IMR-90 (cell line): ENCODE measurements around the gene BANF1. TPM values are rescaled to one million over a fixed set of nuclear protein-coding genes. Genes with fewer than 3 reads are reported as not detected.

ENCODE experiments used
- ATAC-seq: fragments of 200-7000 bp; cut with Tn5 transposase; 2 replicates; pipeline ENCODE4 v1.9.1; 2020; ENCODE audit warnings: low read depth, mild to moderate bottlenecking, moderate library complexity
- BruUV-seq: library from RNA; stranded (reverse); fragments of 400-500 nt; replicated peaks from 2 replicates; lab custom pipeline; 2021; lab: Mats Ljungman, UMichigan
- CTCF ChIA-PET: fragments of 300-600 bp; formaldehyde crosslinking; extraction: SDS; loops from one replicate; lab custom pipeline; 2021; ENCODE audit warnings: antibody characterized with exemption; lab: Yijun Ruan, JAX
- POLR2A ChIA-PET: fragments of 300-600 bp; sonication (Branson Sonifier 250); formaldehyde crosslinking; loops from one replicate; lab custom pipeline; 2022; ENCODE audit warnings: antibody characterized with exemption; ENCODE audit not compliant: unreplicated experiment; lab: Charles Lee
- DNase-seq: peaks from one replicate; pipeline ENCODE4 v3.0.0; 2013
- H2AFZ ChIP-seq: replicated peaks from 2 replicates; pipeline ENCODE3; 2013; ENCODE audit warnings: low read length, mild to moderate bottlenecking; ENCODE audit not compliant: poor library complexity
- H2AK5ac ChIP-seq: 2 replicates; pipeline ENCODE4 v1.6.1; 2013; ENCODE audit warnings: low read depth, low read length, inconsistent platforms
- H2AK9ac ChIP-seq: replicated peaks from 2 replicates; pipeline ENCODE3; 2013; ENCODE audit warnings: mild to moderate bottlenecking, low read depth, low read length, moderate library complexity; ENCODE audit not compliant: poor library complexity
- H2BK120ac ChIP-seq: 2 replicates; pipeline ENCODE4 v1.6.1; 2013; ENCODE audit warnings: low read depth, low read length, inconsistent platforms
- H2BK15ac ChIP-seq: 3 replicates; pipeline ENCODE4 v1.6.1; 2013; ENCODE audit warnings: low read depth, low read length, inconsistent platforms
- H2BK20ac ChIP-seq: 2 replicates; pipeline ENCODE4 v1.6.1; 2013; ENCODE audit warnings: low read depth, mild to moderate bottlenecking, inconsistent platforms, low read length, moderate library complexity
- H2BK5ac ChIP-seq: 2 replicates; pipeline ENCODE4 v1.6.1; 2013; ENCODE audit warnings: mild to moderate bottlenecking, low read depth, low read length, inconsistent platforms; ENCODE audit not compliant: poor library complexity, severe bottlenecking
- H3K14ac ChIP-seq: replicated peaks from 2 replicates; pipeline ENCODE4 v1.6.1; 2013; ENCODE audit warnings: low read depth, low read length, inconsistent platforms
- H3K18ac ChIP-seq: 2 replicates; pipeline ENCODE4 v1.6.1; 2013; ENCODE audit warnings: low read depth, low read length, control low read depth
- H3K23ac ChIP-seq: 2 replicates; pipeline ENCODE4 v1.6.1; 2013; ENCODE audit warnings: low read depth, low read length, inconsistent platforms
- H3K27ac ChIP-seq: 2 replicates; pipeline ENCODE4 v1.5.1; 2013; ENCODE audit warnings: mild to moderate bottlenecking, control low read depth, low read length; ENCODE audit not compliant: insufficient read depth
- H3K27me3 ChIP-seq: 2 replicates; pipeline ENCODE4 v1.6.1; 2013; ENCODE audit warnings: low read length; ENCODE audit not compliant: control insufficient read depth, insufficient read depth
- H3K36me3 ChIP-seq: 2 replicates; pipeline ENCODE4 v1.6.1; 2013; ENCODE audit warnings: low read length, mixed read lengths; ENCODE audit not compliant: control insufficient read depth, insufficient read depth
- H3K4ac ChIP-seq: 2 replicates; pipeline ENCODE4 v1.6.1; 2013; ENCODE audit warnings: low read depth, low read length, inconsistent platforms
- H3K4me1 ChIP-seq: 2 replicates; pipeline ENCODE4 v1.6.1; 2013; ENCODE audit warnings: low read length, mixed read lengths; ENCODE audit not compliant: control insufficient read depth, insufficient read depth
- H3K4me2 ChIP-seq: 2 replicates; pipeline ENCODE4 v1.6.1; 2013; ENCODE audit warnings: low read depth, mild to moderate bottlenecking, control low read depth, low read length, moderate library complexity
- H3K4me3 ChIP-seq: 2 replicates; pipeline ENCODE4 v1.5.1; 2013; ENCODE audit warnings: low read depth, mild to moderate bottlenecking, control low read depth, low read length, moderate library complexity; ENCODE audit not compliant: insufficient read depth
- H3K56ac ChIP-seq: 2 replicates; pipeline ENCODE4 v1.6.1; 2013; ENCODE audit warnings: low read length, inconsistent platforms; ENCODE audit not compliant: insufficient read depth; ENCODE audit errors: extremely low read depth
- H3K79me1 ChIP-seq, 2 experiments: 2 replicates each; pipeline ENCODE4 v1.6.1; 2013; ENCODE audit warnings: low read length in 2 of 2, inconsistent platforms in 1 of 2, low read depth in 1 of 2
- H3K9ac ChIP-seq: 2 replicates; pipeline ENCODE4 v1.6.1; 2013; ENCODE audit warnings: low read depth, low read length, control low read depth
- H3K9me1 ChIP-seq: 2 replicates; pipeline ENCODE4 v1.6.1; 2013; ENCODE audit warnings: low read length, inconsistent platforms; ENCODE audit not compliant: insufficient read depth
- H3K9me3 ChIP-seq: 2 replicates; pipeline ENCODE4 v1.6.1; 2013; ENCODE audit warnings: low read length; ENCODE audit not compliant: control insufficient read depth, insufficient read depth
- H4K20me1 ChIP-seq: 2 replicates; pipeline ENCODE4 v1.6.1; 2013; ENCODE audit warnings: low read length, inconsistent platforms; ENCODE audit not compliant: insufficient read depth
- H4K5ac ChIP-seq: 2 replicates; pipeline ENCODE4 v1.6.1; 2013; ENCODE audit warnings: mild to moderate bottlenecking, low read depth, low read length, control low read depth
- H4K8ac ChIP-seq, 2 experiments: 2 replicates each; pipeline ENCODE4 v1.6.1; 2013; ENCODE audit warnings: low read depth in 2 of 2, low read length in 2 of 2, control low read depth in 1 of 2, inconsistent platforms in 1 of 2
- H4K91ac ChIP-seq: 2 replicates; pipeline ENCODE4 v1.6.1; 2013; ENCODE audit warnings: low read depth, low read length, inconsistent platforms; ENCODE audit not compliant: insufficient read depth
- BHLHE40 ChIP-seq: fragments of 150-350 bp; IDR thresholded peaks from 2 replicates; pipeline ENCODE4 v1.6.1; 2016; ENCODE audit warnings: mild to moderate bottlenecking, low read depth, low read length
- CEBPB ChIP-seq: IDR thresholded peaks from 2 replicates; pipeline ENCODE4 v1.6.1; 2012; ENCODE audit warnings: low read depth, low read length, improper control_type of control experiment
- CHD1 ChIP-seq: IDR thresholded peaks from 2 replicates; pipeline ENCODE4 v1.6.1; 2012; ENCODE audit warnings: low read depth, low read length, improper control_type of control experiment
- ELK1 ChIP-seq: fragments of 150-350 bp; IDR thresholded peaks from 2 replicates; pipeline ENCODE4 v1.6.1; 2016; ENCODE audit warnings: low read depth, mild to moderate bottlenecking, low read length, moderate library complexity, borderline replicate concordance
- FOS ChIP-seq: fragments of 150-350 bp; IDR thresholded peaks from 2 replicates; pipeline ENCODE4 v1.6.1; 2016; ENCODE audit warnings: low read depth, low read length
- MAFK ChIP-seq: IDR thresholded peaks from 2 replicates; pipeline ENCODE4 v1.6.1; 2012; ENCODE audit warnings: low read depth, low read length, improper control_type of control experiment
- MAZ ChIP-seq: IDR thresholded peaks from 2 replicates; pipeline ENCODE4 v1.6.1; 2012; ENCODE audit warnings: low read depth, mild to moderate bottlenecking, low read length, improper control_type of control experiment, moderate library complexity, borderline replicate concordance
- MXI1 ChIP-seq: IDR thresholded peaks from 2 replicates; pipeline ENCODE4 v1.6.1; 2012; ENCODE audit warnings: low read depth, mild to moderate bottlenecking, low read length, moderate library complexity, borderline replicate concordance
- POLR2A ChIP-seq: IDR thresholded peaks from 2 replicates; pipeline ENCODE4 v1.6.1; 2012; ENCODE audit warnings: mild to moderate bottlenecking, low read depth, low read length
- RAD21 ChIP-seq: IDR thresholded peaks from 2 replicates; pipeline ENCODE4 v1.6.1; 2012; ENCODE audit warnings: low read length, improper control_type of control experiment
- RFX5 ChIP-seq: IDR thresholded peaks from 2 replicates; pipeline ENCODE4 v1.8.0; 2012; ENCODE audit warnings: low read depth, mild to moderate bottlenecking, low read length, moderate library complexity
- SMC3 ChIP-seq: fragments of 150-350 bp; IDR thresholded peaks from 2 replicates; pipeline ENCODE4 v1.6.1; 2016; ENCODE audit warnings: low read depth, mild to moderate bottlenecking, antibody characterized with exemption, low read length, moderate library complexity
- WGBS, 2 experiments: methylation state at CpG; one replicate each; pipeline versions ENCODE4 v1.1.5 to v1.1.7; 2013; ENCODE audit warnings: missing lambda C conversion rate in 2 of 2; ENCODE audit not compliant: insufficient read length in 1 of 2; ENCODE audit errors: extremely low coverage in 2 of 2; 5-methylcytosine and 5-hydroxymethylcytosine counted together
- dilution Hi-C: fragments of 300-500 bp; cut with HindIII; formaldehyde crosslinking; loops from one replicate; pipeline ENCODE4 v1.14.3; 2018; ENCODE audit warnings: low sequenced_read_pairs; ENCODE audit not compliant: unreplicated experiment
- in situ Hi-C: fragments of 300-500 bp; cut with MboI; formaldehyde crosslinking; loops from 3 replicates; pipeline ENCODE4 v1.14.3; 2019; ENCODE audit warnings: low sequenced_read_pairs, inconsistent platforms, mixed read lengths
- intact Hi-C: fragments of 100-400 bp; cut with micrococcal nuclease; formaldehyde crosslinking; loops from 2 replicates; pipeline ENCODE4 v1.10.0; 2022
- polyA plus RNA-seq, 3 experiments: library from polyadenylated mRNA; depleted of rRNA; stranded (reverse); fragments of >200 nt; gene quantifications; 2 replicates each; pipeline ENCODE4 v1.2.3, GENCODE V29; 2012; ENCODE audit warnings: low replicate concordance in 1 of 3
- total RNA-seq: library from RNA; depleted of rRNA; stranded (reverse); fragments of >200 nt; gene quantifications from 2 replicates; pipeline ENCODE4 v1.2.3, GENCODE V29; 2012
- TF ChIP-seq, protein P1 (sequence below): fragments of 150-350 bp; IDR thresholded peaks from 2 replicates; pipeline ENCODE4 v1.6.1; 2017; ENCODE audit warnings: mild to moderate bottlenecking, antibody characterized with exemption, low read length, low read depth
- TF ChIP-seq, protein P2 (sequence below): conservative IDR thresholded peaks from 2 replicates; pipeline ENCODE4 v1.5.1; 2012; ENCODE audit warnings: mild to moderate bottlenecking, low read depth, low read length, improper control_type of control experiment

BANF1 gene
- total and polyA plus RNA-seq, 2 of the 4 experiments (the other 2 are of a cell fraction), result 36.6 to 242 TPM

GRCh38 chr11:65987336-65987735 lies 15.0 kb upstream of the BANF1 start:
- H2AK5ac ChIP-seq, result no peak overlapping the region
- H4K91ac ChIP-seq, result no peak overlapping the region
- dilution Hi-C loops, result no loop called here
- H3K56ac ChIP-seq, result no peak overlapping the region
- no peaks in the 10 kb centered on the region for H3K9me1 ChIP-seq
- ChIA-PET POLR2A (interaction anchor here (0.5 kb wide), 1 partner anchor 90 kb away, joined by 5 read pairs; no protein-coding TSS in a partner anchor), CTCF (no interaction called here)
- no peak overlapping the region for H2BK15ac ChIP-seq
- no peaks in the 10 kb centered on the region for H3K27me3 ChIP-seq
- H3K23ac ChIP-seq, result no peak overlapping the region
- no peaks in the 10 kb centered on the region for H3K4me1 ChIP-seq
- no peak overlapping the region for H2BK20ac ChIP-seq
- H3K18ac ChIP-seq, result no peak overlapping the region
- H3K9ac ChIP-seq, result no peak overlapping the region
- H3K27ac ChIP-seq, result no peak overlapping the region
- intact Hi-C loops, result loop anchor here (5.0 kb wide), 1 partner anchor 205 kb away; the partner anchor contains the start of gene AP5B1
- no peak for TF ChIP-seq MAZ
- TF ChIP-seq ELK1, result no peak
- no peak for TF ChIP-seq RAD21
- no peak for TF ChIP-seq SMC3
- TF ChIP-seq CHD1, result no peak
- no peak for TF ChIP-seq RFX5
- no peak for TF ChIP-seq BHLHE40
- TF ChIP-seq, protein P1, sequence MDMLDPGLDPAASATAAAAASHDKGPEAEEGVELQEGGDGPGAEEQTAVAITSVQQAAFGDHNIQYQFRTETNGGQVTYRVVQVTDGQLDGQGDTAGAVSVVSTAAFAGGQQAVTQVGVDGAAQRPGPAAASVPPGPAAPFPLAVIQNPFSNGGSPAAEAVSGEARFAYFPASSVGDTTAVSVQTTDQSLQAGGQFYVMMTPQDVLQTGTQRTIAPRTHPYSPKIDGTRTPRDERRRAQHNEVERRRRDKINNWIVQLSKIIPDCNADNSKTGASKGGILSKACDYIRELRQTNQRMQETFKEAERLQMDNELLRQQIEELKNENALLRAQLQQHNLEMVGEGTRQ, result no peak
- TF ChIP-seq FOS, result no peak
- no peak for TF ChIP-seq CEBPB
- TF ChIP-seq MXI1, result no peak
- no peak for TF ChIP-seq POLR2A
- TF ChIP-seq MAFK, result no peak
- TF ChIP-seq, protein P2, sequence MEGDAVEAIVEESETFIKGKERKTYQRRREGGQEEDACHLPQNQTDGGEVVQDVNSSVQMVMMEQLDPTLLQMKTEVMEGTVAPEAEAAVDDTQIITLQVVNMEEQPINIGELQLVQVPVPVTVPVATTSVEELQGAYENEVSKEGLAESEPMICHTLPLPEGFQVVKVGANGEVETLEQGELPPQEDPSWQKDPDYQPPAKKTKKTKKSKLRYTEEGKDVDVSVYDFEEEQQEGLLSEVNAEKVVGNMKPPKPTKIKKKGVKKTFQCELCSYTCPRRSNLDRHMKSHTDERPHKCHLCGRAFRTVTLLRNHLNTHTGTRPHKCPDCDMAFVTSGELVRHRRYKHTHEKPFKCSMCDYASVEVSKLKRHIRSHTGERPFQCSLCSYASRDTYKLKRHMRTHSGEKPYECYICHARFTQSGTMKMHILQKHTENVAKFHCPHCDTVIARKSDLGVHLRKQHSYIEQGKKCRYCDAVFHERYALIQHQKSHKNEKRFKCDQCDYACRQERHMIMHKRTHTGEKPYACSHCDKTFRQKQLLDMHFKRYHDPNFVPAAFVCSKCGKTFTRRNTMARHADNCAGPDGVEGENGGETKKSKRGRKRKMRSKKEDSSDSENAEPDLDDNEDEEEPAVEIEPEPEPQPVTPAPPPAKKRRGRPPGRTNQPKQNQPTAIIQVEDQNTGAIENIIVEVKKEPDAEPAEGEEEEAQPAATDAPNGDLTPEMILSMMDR, result no peak
- H2BK120ac ChIP-seq, result no peak overlapping the region
- H2BK5ac ChIP-seq, result no peak overlapping the region
- in situ Hi-C loops, result loop anchor here (5.0 to 10.0 kb wide), 2 partner anchors 105 to 273 kb away; partner anchors contain the start of gene KAT5
- H3K36me3 ChIP-seq, result peaks cover 5% of the 10 kb centered on the region
- H3K79me1 ChIP-seq, result 0 out of 4 replicates have a peak, but pooled peaks cover 0 to 3% of the 10 kb centered on the region in 2 experiments
- no peak overlapping the region for H3K14ac ChIP-seq
- no peak overlapping the region for H2AFZ ChIP-seq
- no peaks in the 10 kb centered on the region for H4K20me1 ChIP-seq
- H2AK9ac ChIP-seq, result peak overlapping the region; percentile 16
- no peak overlapping the region for H4K8ac ChIP-seq
- no TSS peak for BruUV-seq
- no peak overlapping the region for H3K4ac ChIP-seq
- WGBS, 2 experiments, result 92% methylated on average over 5 of the region's 9 CpGs; no CpG with 5 or more reads in 1 of the 2 experiments
- no peak for ATAC-seq
- H3K4me3 ChIP-seq, result no peak overlapping the region
- no peak overlapping the region for H3K4me2 ChIP-seq
- no peak overlapping the region for H4K5ac ChIP-seq
- DNase-seq, result no peak
- H3K9me3 ChIP-seq, result no peaks in the 10 kb centered on the region
